Chondrocyte (in vitro differentiated cells): Measurements from ENCODE around the gene REV1. TPM values are rescaled to one million over a fixed set of nuclear protein-coding genes. Genes with fewer than 3 reads are reported as not detected.

Experiments
- DNase-seq: peaks from one replicate; pipeline ENCODE4 v3.0.0; 2021; ENCODE audit warnings: mixed read lengths, low spot score
- H3K27ac Mint-ChIP-seq: one replicate; pipeline ENCODE4 v1.8.0; 2021; ENCODE audit warnings: mild to moderate bottlenecking, moderate library complexity, mixed read lengths; ENCODE audit not compliant: unreplicated experiment
- H3K27me3 Mint-ChIP-seq: 2 replicates; pipeline ENCODE4 v1.8.0; 2021; ENCODE audit warnings: low read depth, mixed read lengths
- H3K36me3 Mint-ChIP-seq: 2 replicates; pipeline ENCODE4 v1.8.0; 2021; ENCODE audit warnings: low read depth, mixed read lengths
- H3K4me1 Mint-ChIP-seq: 2 replicates; pipeline ENCODE4 v1.8.0; 2021; ENCODE audit warnings: low read depth, mild to moderate bottlenecking, mixed read lengths
- H3K4me3 Mint-ChIP-seq: one replicate; pipeline ENCODE4 v1.8.0; 2021; ENCODE audit warnings: mild to moderate bottlenecking, moderate library complexity, mixed read lengths; ENCODE audit not compliant: unreplicated experiment
- H3K9me3 Mint-ChIP-seq: 2 replicates; pipeline ENCODE4 v1.8.0; 2021; ENCODE audit warnings: low read depth, mixed read lengths
- CTCF ChIP-seq: fragments of 200-600 bp; sonication (generic); IDR thresholded peaks from 2 replicates; pipeline ENCODE4 v1.5.0; 2021; ENCODE audit warnings: antibody characterized with exemption, mild to moderate bottlenecking, moderate library complexity
- total RNA-seq: library from RNA; stranded (reverse); gene quantifications from 3 replicates; pipeline ENCODE4 v1.2.1, GENCODE V29; 2021

The REV1 gene
- total RNA-seq, 1 donor from 2014 or later: 25.0 TPM

GRCh38 chr2:99436874-99437273 lies 52.9 kb downstream of the REV1 start:
- H3K9me3 Mint-ChIP-seq: no peaks in the 10 kb centered on the region
- H3K27me3 Mint-ChIP-seq: no peaks in the 10 kb centered on the region
- no peak for TF ChIP-seq CTCF
- no peak overlapping the region for H3K4me3 Mint-ChIP-seq
- H3K27ac Mint-ChIP-seq: no peak overlapping the region
- peaks cover 13% of the 10 kb centered on the region for H3K36me3 Mint-ChIP-seq
- peaks cover 1% of the 10 kb centered on the region for H3K4me1 Mint-ChIP-seq
- DNase-seq: no peak

GRCh38 chr2:99433340-99433739 lies 56.5 kb downstream of the REV1 start:
- Mint-ChIP-seq H3K27me3 (no peaks in the 10 kb centered on the region), H3K27ac (no peak overlapping the region), H3K9me3 (no peaks in the 10 kb centered on the region), H3K4me1 (peaks cover 20% of the 10 kb centered on the region), H3K4me3 (no peak overlapping the region), H3K36me3 (peaks cover 8% of the 10 kb centered on the region)
- TF ChIP-seq CTCF: no peak
- no peak for DNase-seq

- TF ChIP-seq CTCF: no peak
- Mint-ChIP-seq H3K9me3 (no peaks in the 10 kb centered on the region), H3K4me1 (peaks cover 20% of the 10 kb centered on the region), H3K27ac (peak overlapping the region; percentile 17), H3K27me3 (no peaks in the 10 kb centered on the region), H3K4me3 (no peak overlapping the region), H3K36me3 (peaks cover 6% of the 10 kb centered on the region)
- no peak for DNase-seq
These were observed 58.1 kb downstream of the REV1 start for GRCh38 chr2:99431587-99432275.

GRCh38 chr2:99430614-99431291 lies 59.1 kb downstream of the REV1 start:
- DNase-seq: no peak
- TF ChIP-seq CTCF: no peak
- peaks cover 20% of the 10 kb centered on the region for H3K4me1 Mint-ChIP-seq
- peak overlapping the region; percentile 76 for H3K27ac Mint-ChIP-seq
- no peak overlapping the region for H3K4me3 Mint-ChIP-seq
- H3K36me3 Mint-ChIP-seq: peaks cover 6% of the 10 kb centered on the region
- no peaks in the 10 kb centered on the region for H3K27me3 Mint-ChIP-seq
- H3K9me3 Mint-ChIP-seq: no peaks in the 10 kb centered on the region

- no peak for TF ChIP-seq CTCF
- DNase-seq: no peak
- Mint-ChIP-seq H3K4me3 (no peak overlapping the region), H3K27me3 (no peaks in the 10 kb centered on the region), H3K9me3 (no peaks in the 10 kb centered on the region), H3K27ac (peak overlapping the region; percentile 12), H3K4me1 (peaks cover 35% of the 10 kb centered on the region), H3K36me3 (peaks cover 5% of the 10 kb centered on the region)
These were observed 64.8 kb downstream of the REV1 start for GRCh38 chr2:99425022-99425421.
